OCI-LY3 (cell line): ENCODE results near the gene LRP1-AS.

Source experiments
- H2AFZ ChIP-seq: fragments of 200-600, 300-600 bp; shearing (Covaris generic); 2 replicates; pipeline ENCODE4 v1.6.0; 2014; ENCODE audit warnings: antibody characterized with exemption, low read depth, low read length
- H3K27ac ChIP-seq: fragments of 200-600, 300-600 bp; sonication (generic); 2 replicates; pipeline ENCODE4 v1.5.1; 2014; ENCODE audit warnings: mild to moderate bottlenecking, low read length, moderate library complexity, mixed read lengths
- H3K27me3 ChIP-seq: fragments of 200-600, 300-600 bp; sonication (generic); 2 replicates; pipeline ENCODE4 v1.6.1; 2014; ENCODE audit warnings: low read depth, low read length, mixed read lengths
- H3K36me3 ChIP-seq: fragments of 200-600, 300-600 bp; sonication (generic); replicated peaks from 2 replicates; pipeline ENCODE3; 2014; ENCODE audit warnings: low read depth, low read length, mixed read lengths
- H3K4me1 ChIP-seq: fragments of 300-600, 200-600 bp; sonication (generic); 2 replicates; pipeline ENCODE4 v1.6.1; 2014; ENCODE audit warnings: low read length, mixed read lengths
- H3K4me2 ChIP-seq: fragments of 200-600, 300-600 bp; sonication (generic); 2 replicates; pipeline ENCODE4 v1.6.1; 2014; ENCODE audit warnings: low read length, mixed read lengths
- H3K4me3 ChIP-seq: fragments of 300-600, 200-600 bp; sonication (generic); 2 replicates; pipeline ENCODE4 v1.5.1; 2014; ENCODE audit warnings: antibody characterized with exemption, mild to moderate bottlenecking, low read length, moderate library complexity
- H3K79me2 ChIP-seq: fragments of 300-600, 200-600 bp; shearing (Covaris generic); 2 replicates; pipeline ENCODE4 v1.6.1; 2014; ENCODE audit warnings: mild to moderate bottlenecking, low read length, mixed read lengths
- H3K9ac ChIP-seq: fragments of 300-600, 200-600 bp; shearing (Covaris generic); 2 replicates; pipeline ENCODE4 v1.6.0; 2014; ENCODE audit warnings: mild to moderate bottlenecking, low read length, moderate library complexity
- H3K9me3 ChIP-seq: fragments of 200-600, 300-600 bp; shearing (Covaris generic); 2 replicates; pipeline ENCODE4 v1.6.1; 2014; ENCODE audit warnings: low read length, mixed read lengths; ENCODE audit not compliant: insufficient read depth
- H4K20me1 ChIP-seq: fragments of 200-600, 300-600 bp; sonication (generic); 2 replicates; pipeline ENCODE4 v1.6.1; 2016; ENCODE audit warnings: low read length, mixed read lengths; ENCODE audit not compliant: insufficient read depth
- EZH2phosphoT487 ChIP-seq: fragments of 200-600 bp; shearing (Covaris generic); IDR thresholded peaks from 2 replicates; pipeline ENCODE4 v1.6.1; 2018; ENCODE audit warnings: antibody characterized with exemption, mixed run types, low read depth
- TF ChIP-seq, protein P1 (sequence below): fragments of 200-600, 300-600 bp; sonication (generic); IDR thresholded peaks from 2 replicates; pipeline ENCODE4 v1.5.1; 2014; ENCODE audit warnings: antibody characterized with exemption, low read length, low read depth

The LRP1-AS gene

DNA sequence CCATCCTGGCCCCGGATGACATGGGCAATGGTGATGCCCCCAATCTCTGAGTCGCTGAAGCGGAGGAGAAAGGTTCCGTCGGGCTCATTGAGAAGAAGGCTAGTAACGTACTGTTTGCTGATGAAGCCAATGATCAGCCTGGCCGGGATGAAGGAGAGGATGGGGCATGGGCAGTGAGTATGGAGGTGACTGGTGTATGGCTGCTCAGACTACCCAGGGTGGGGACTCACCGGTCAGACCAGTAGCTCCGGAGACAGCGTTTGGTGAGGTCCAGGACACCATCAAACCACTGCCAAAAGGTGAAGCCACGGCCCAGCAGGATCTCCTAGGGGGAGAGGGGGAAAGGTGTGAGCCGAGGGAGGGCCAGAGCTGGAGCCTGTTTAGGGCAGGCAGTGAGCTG lies 47.7 kb downstream of the LRP1-AS start:
- Histone ChIP-seq H3K9ac (no peak overlapping the region), H3K27ac (no peak overlapping the region)

DNA sequence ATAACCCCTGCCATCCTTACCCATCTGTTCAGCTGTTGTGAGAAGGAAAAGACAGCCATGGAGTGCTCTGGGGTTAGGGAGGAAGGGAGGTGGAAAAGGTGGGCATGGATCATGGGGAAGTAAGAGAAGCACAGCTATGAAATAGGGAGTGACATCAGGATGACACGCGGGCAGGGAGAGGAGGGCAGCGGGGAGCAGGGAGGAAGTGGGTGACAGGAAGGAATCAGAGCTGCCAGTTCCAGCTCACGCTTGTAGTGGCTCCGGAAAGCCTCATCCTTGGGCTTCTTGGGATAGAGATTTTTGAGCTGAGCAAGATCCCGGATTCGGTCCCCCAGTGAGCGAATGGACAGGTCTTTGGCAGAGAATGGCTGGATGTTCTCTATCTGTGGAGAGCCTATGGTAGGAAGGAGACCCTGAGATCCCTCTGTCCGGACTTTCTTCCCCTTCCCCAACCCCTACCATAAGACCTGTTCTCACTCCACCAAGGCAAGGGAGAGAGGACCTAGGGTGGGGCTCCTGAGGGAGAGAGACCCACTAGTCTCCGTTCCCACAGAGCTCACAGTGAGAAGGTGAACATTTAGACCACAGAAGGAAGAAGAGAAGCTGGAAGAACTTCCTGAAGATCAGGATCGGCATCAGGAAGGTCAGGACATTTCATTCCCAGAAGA lies 48.2 kb downstream of the LRP1-AS start:
- TF ChIP-seq EZH2phosphoT487: no peak
- TF ChIP-seq, protein P1, sequence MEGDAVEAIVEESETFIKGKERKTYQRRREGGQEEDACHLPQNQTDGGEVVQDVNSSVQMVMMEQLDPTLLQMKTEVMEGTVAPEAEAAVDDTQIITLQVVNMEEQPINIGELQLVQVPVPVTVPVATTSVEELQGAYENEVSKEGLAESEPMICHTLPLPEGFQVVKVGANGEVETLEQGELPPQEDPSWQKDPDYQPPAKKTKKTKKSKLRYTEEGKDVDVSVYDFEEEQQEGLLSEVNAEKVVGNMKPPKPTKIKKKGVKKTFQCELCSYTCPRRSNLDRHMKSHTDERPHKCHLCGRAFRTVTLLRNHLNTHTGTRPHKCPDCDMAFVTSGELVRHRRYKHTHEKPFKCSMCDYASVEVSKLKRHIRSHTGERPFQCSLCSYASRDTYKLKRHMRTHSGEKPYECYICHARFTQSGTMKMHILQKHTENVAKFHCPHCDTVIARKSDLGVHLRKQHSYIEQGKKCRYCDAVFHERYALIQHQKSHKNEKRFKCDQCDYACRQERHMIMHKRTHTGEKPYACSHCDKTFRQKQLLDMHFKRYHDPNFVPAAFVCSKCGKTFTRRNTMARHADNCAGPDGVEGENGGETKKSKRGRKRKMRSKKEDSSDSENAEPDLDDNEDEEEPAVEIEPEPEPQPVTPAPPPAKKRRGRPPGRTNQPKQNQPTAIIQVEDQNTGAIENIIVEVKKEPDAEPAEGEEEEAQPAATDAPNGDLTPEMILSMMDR: no peak
- H3K9ac ChIP-seq: no peak overlapping the region
- no peaks in the 10 kb centered on the region for H3K27me3 ChIP-seq
- peaks cover 21% of the 10 kb centered on the region for H4K20me1 ChIP-seq
- peaks cover 10% of the 10 kb centered on the region for H3K4me1 ChIP-seq
- H3K4me3 ChIP-seq: no peak overlapping the region
- H3K4me2 ChIP-seq: no peak overlapping the region
- H3K27ac ChIP-seq: no peak overlapping the region
- no peaks in the 10 kb centered on the region for H3K79me2 ChIP-seq
- no peak overlapping the region for H2AFZ ChIP-seq
- H3K9me3 ChIP-seq: no peaks in the 10 kb centered on the region
- H3K36me3 ChIP-seq: peaks cover 63% of the 10 kb centered on the region

More for the DNA sequence above, 47.7 kb downstream of the LRP1-AS start:
- H3K4me1 ChIP-seq: peaks cover 4% of the 10 kb centered on the region; the same call in 1 of the 2 replicates
- H2AFZ ChIP-seq: no peak overlapping the region
- no peaks in the 10 kb centered on the region for H3K27me3 ChIP-seq
- TF ChIP-seq, protein P1: no peak
- TF ChIP-seq EZH2phosphoT487: no peak
- peaks cover 18% of the 10 kb centered on the region for H4K20me1 ChIP-seq
- H3K36me3 ChIP-seq: peaks cover 68% of the 10 kb centered on the region
- no peaks in the 10 kb centered on the region for H3K79me2 ChIP-seq
- H3K4me2 ChIP-seq: no peak overlapping the region
- no peaks in the 10 kb centered on the region for H3K9me3 ChIP-seq
- H3K4me3 ChIP-seq: no peak overlapping the region

DNA sequence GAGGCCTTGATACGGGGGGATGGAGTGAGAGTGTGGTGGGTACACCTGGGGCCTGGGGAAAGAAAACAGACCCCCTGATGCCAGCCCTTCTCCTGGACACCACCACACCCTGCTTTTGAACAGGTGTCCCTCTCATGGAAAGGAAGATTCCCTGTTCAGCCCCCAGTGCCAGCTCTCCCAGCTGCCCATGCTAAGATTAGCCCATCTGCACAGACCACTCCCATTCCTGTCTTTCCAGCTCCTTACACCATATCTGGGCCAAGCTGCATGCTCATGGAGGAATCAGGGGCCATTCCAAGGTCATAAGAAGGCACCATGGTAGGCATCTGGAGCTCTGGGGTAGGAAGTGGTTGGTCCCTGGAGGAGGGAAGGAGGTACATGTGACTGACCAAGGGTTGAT lies 48.9 kb downstream of the LRP1-AS start:
- Histone ChIP-seq H3K79me2 (no peaks in the 10 kb centered on the region), H3K9ac (no peak overlapping the region), H3K4me1 (peaks cover 16% of the 10 kb centered on the region), H4K20me1 (peaks cover 21% of the 10 kb centered on the region), H3K9me3 (no peaks in the 10 kb centered on the region), H3K4me2 (no peak overlapping the region), H2AFZ (no peak overlapping the region), H3K27me3 (no peaks in the 10 kb centered on the region), H3K4me3 (no peak overlapping the region), H3K27ac (no peak overlapping the region), H3K36me3 (peaks cover 57% of the 10 kb centered on the region)
- TF ChIP-seq, protein P1: no peak
- TF ChIP-seq EZH2phosphoT487: no peak

- no peak overlapping the region for H2AFZ ChIP-seq
- no peak overlapping the region for H3K27ac ChIP-seq
- peaks cover 18% of the 10 kb centered on the region for H3K4me1 ChIP-seq
- no peak overlapping the region for H3K4me3 ChIP-seq
- no peak overlapping the region for H3K9ac ChIP-seq
- no peaks in the 10 kb centered on the region for H3K79me2 ChIP-seq
- H3K36me3 ChIP-seq: peaks cover 54% of the 10 kb centered on the region
- peaks cover 21% of the 10 kb centered on the region for H4K20me1 ChIP-seq
- H3K9me3 ChIP-seq: no peaks in the 10 kb centered on the region
- no peak overlapping the region for H3K4me2 ChIP-seq
- H3K27me3 ChIP-seq: no peaks in the 10 kb centered on the region
- TF ChIP-seq EZH2phosphoT487: no peak
- TF ChIP-seq, protein P1: no peak
Observed at GRCh38 chr12:57097554-57097835, 49.9 kb downstream of the LRP1-AS start.
